GM10248 (cell line): ENCODE data around the gene FUT2.
"Not testable (repeated sequence)": the region's sequence is repeated elsewhere in the genome, so short reads cannot be mapped to it uniquely, and the experiment has no call there.

ENCODE experiments used
- CTCF ChIA-PET: fragments of 300-600 bp; sonication (Branson Sonifier 250); formaldehyde crosslinking; extraction: SDS; loops from one replicate; lab custom pipeline; 2021; ENCODE audit warnings: antibody characterized with exemption; lab: Yijun Ruan, JAX
- POLR2A ChIA-PET: fragments of 350-650 bp; sonication (Branson Sonifier 250); formaldehyde crosslinking; extraction: SDS; loops from one replicate; lab custom pipeline; 2020; ENCODE audit warnings: antibody characterized with exemption; lab: Yijun Ruan, JAX
- DNase-seq: peaks from one replicate; pipeline ENCODE4 v3.0.0; 2012; ENCODE audit errors: extremely low spot score
- TF ChIP-seq, protein P1 (sequence below): IDR thresholded peaks from 2 replicates; pipeline ENCODE4 v1.5.1; 2012; ENCODE audit warnings: mild to moderate bottlenecking, low read depth; ENCODE audit errors: extremely low read depth, missing control alignments, control extremely low read depth

Gene FUT2

DNA sequence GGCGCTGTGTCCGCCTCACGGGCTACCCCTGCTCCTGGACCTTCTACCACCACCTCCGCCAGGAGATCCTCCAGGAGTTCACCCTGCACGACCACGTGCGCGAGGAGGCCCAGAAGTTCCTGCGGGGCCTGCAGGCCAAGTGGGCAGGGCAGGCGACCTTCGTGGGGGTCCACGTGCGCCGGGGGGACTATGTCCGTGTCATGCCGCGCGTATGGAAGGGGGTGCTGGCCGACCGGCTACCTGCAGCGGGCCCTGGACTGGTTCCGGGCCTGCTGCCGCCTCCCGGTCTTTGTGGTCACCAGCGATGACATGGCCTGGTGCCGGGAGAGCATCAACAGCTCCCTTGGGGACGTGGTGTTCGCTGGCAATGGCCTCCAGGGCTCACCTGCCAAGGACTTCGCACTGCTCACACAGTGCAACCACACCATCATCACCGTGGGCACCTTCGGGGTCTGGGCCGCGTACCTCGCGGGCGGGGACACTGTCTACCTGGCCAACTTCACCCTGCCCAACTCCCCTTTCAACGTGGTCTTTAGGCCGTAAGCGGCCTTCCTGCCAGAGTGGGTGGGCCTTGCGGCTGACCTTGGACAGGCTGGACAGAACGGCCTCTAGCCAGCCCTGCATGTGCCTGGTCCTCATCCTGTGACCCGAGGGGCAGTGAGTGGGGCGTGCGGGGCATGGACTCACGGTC is 15.2 kb upstream of the FUT2 start:
- POLR2A ChIA-PET, result no interaction called here
- TF ChIP-seq, protein P1, sequence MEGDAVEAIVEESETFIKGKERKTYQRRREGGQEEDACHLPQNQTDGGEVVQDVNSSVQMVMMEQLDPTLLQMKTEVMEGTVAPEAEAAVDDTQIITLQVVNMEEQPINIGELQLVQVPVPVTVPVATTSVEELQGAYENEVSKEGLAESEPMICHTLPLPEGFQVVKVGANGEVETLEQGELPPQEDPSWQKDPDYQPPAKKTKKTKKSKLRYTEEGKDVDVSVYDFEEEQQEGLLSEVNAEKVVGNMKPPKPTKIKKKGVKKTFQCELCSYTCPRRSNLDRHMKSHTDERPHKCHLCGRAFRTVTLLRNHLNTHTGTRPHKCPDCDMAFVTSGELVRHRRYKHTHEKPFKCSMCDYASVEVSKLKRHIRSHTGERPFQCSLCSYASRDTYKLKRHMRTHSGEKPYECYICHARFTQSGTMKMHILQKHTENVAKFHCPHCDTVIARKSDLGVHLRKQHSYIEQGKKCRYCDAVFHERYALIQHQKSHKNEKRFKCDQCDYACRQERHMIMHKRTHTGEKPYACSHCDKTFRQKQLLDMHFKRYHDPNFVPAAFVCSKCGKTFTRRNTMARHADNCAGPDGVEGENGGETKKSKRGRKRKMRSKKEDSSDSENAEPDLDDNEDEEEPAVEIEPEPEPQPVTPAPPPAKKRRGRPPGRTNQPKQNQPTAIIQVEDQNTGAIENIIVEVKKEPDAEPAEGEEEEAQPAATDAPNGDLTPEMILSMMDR, result no peak
- CTCF ChIA-PET, result no interaction called here
- peak; percentile 4 for DNase-seq

DNA sequence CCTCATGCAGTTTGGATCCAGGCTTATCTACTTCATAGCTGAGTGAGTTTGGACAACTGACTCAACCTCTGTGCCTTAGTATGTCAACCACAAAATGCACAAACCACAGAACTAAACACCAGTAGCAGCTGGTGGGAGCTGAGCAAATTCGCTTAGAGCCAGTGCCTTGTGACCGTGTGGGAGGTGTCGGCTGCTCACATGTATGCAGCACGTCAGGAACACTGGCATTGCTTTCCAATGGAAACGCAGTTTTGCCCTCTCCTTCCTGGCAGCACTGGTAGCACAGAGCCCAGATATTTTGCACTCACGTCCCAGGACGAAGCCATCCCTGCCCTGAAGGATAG is 14.7 kb upstream of the FUT2 start:
- ChIA-PET POLR2A (no interaction called here), CTCF (no interaction called here)
- TF ChIP-seq, protein P1, result no peak
- DNase-seq, result peak; percentile 46

DNA sequence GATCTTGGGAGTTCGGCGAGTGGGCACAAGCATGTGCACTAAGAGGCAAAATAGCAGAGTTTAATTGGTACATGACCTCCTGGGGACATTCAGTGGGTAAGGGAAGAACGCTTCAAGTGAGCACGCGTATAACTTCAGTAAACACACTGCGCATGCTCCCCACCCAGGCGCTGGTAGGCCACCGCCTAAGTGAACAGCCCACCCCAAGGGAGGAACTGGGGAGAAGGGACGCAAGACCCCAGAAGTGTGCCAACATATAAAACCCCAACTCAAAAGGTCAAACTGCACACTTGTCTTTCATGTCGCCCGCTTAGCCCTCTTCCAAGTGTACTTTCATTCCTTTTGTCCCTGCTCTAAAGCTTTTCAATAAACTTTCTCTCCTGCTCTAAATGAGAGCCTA is 12.4 kb upstream of the FUT2 start:
- ChIA-PET CTCF (interaction anchor here (1.2 kb wide), 1 partner anchor 9 kb away, joined by 5 read pairs; no protein-coding TSS in a partner anchor), POLR2A (interaction anchor here (0.7 kb wide), 2 partner anchors 37 to 245 kb away, joined by 4 to 5 read pairs; no protein-coding TSS in a partner anchor)
- TF ChIP-seq, protein P1, result no peak
- no peak for DNase-seq

DNA sequence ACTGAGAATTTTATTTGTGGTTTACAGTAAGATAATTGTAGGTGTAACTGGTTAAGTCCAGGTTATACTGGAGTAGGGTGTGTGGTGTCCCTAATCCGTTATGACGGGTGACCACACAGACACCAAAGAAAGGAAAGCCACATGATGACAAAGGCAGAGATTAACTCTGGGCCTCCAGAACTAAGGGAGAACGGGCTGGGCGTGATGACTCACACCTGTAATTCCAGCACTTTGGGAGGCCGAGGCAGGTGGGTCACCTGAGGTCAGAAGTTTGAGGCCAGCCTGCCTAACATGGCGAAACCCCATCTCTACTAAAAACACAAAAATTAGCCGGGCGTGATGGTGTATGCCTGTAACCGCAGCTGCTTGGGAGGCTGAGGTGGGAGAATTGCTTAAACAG is 10.2 kb upstream of the FUT2 start:
- POLR2A ChIA-PET, result no interaction called here
- CTCF ChIA-PET, result interaction anchor here (0.9 kb wide), 1 partner anchor 40 kb away, joined by 3 read pairs; the partner anchor contains the start of gene CA11
- DNase-seq, result peak; percentile 5
- TF ChIP-seq, protein P1, result no peak

DNA sequence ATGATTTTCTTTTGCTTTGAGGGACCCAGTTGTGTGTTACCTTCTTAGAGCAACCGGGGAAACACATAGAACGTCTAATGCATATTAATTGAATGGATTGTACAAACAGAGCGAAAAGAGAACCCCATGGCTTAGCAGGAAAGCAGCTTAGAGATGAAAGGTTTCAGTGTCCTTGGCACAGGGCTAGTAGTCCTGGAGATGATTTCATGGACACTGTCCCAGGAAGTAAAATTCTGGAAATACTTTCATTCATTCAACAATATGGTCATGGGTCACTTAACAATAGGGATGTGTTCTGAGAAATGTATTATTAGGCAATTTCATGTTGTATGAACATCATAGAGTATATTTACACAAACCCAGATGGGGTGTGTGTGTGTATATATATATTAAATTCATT is 9.7 kb upstream of the FUT2 start:
- CTCF ChIA-PET, result interaction anchor here (0.9 to 2.7 kb wide), 2 partner anchors 11 to 41 kb away, joined by 3 to 19 read pairs; partner anchors contain the start of gene CA11
- no peak for DNase-seq
- POLR2A ChIA-PET, result no interaction called here

DNA sequence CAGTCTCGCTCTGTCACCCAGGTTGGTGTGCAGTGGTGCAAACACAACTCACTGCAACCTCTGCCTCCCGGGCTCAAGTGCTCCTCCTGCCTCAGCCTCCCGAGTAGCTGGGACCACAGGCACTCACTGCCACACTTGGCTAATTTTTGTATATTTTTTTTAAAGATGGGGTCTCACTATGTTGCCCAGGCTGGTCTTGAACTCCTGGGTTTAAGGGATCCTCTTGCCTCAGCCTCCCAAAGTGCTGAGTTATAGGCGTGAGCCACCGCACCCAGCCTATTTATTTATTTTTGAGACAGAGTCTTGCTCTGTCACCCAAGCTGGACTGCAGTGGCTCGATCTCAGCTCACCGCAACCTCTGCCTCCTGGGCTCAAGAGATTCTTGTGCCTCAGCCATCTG is 9.1 kb upstream of the FUT2 start:
- DNase-seq, POLR2A ChIA-PET: not testable (repeated sequence)
- CTCF ChIA-PET, result interaction anchor here (1.2 to 2.7 kb wide), 2 partner anchors 12 to 41 kb away, joined by 3 to 19 read pairs; partner anchors contain the start of gene CA11

More for the DNA sequence above, 9.7 kb upstream of the FUT2 start:
- TF ChIP-seq, protein P1, result no peak

DNA sequence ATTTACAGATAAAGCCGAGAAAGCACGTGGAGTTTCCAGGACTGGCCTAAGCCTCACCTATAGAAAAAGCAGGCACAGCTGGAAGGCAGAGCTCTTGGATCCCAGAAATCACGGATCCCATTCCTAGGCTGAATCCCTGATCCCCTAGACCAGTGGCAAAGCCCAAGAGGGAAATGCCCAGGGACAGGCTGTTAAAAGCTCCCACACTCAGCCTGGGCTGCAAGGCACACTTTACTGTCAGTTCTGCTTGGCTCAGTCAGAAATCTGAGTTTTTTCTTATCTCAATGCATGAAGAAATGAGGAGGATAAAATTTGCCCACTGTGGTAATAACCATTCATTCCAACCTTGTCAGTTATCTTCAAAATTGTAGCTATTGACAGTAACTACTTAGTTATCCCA is 8.0 kb upstream of the FUT2 start:
- CTCF ChIA-PET, result interaction anchor here (1.2 to 2.7 kb wide), 3 partner anchors 9 to 42 kb away, joined by 3 to 19 read pairs (median 3); partner anchors contain the start of gene CA11
- POLR2A ChIA-PET, result no interaction called here
- TF ChIP-seq, protein P1, result no peak
- DNase-seq, result no peak
